Measurements from ENCODE around the gene CELF1. TPM values are rescaled to one million over a fixed set of nuclear protein-coding genes. Genes with fewer than 3 reads are reported as not detected.

Gene CELF1
- total and polyA plus RNA-seq, 2 donors (not counting 1 experiment from before 2014, with no cell fraction given), result 52.0 to 153 TPM

GRCh38 chr11:47578524-47579494 is 25.9 kb upstream of the CELF1 start, which contains the start of the genes KBTBD4 and NDUFS3:
TSS of gene KBTBD4 (minus strand) at chr11:47578970. CDS start at chr11:47578951, 19 bp downstream.
TSS of gene NDUFS3 (plus strand) at chr11:47579074. CDS start at chr11:47579092, 18 bp downstream.
- intact Hi-C loops (cut with micrococcal nuclease), result loop anchor here (1.0 to 5.0 kb wide), 8 partner anchors 14 to 331 kb away; partner anchors contain the start of genes ACP2, AGBL2, CELF1 and FNBP4
- peaks cover 32% of the 10 kb centered on the region for H3K4me1 Mint-ChIP-seq
- POLR2A ChIA-PET, result interaction anchor here (0.7 to 1.9 kb wide), 5 partner anchors 9 to 184 kb away, joined by 3 to 18 read pairs (median 6); partner anchors contain the start of gene PTPMT1

More at GRCh38 chr11:47578524-47579494, 25.9 kb upstream of the CELF1 start, which contains the start of the genes KBTBD4 and NDUFS3:
- Histone ChIP-seq H3K4me1 (ENCODE audit: control insufficient read depth in 2 of 2, insufficient read depth in 2 of 2, low read length in 2 of 2) (peaks cover 25 to 26% of the 10 kb centered on the region in 2 donors), H3K4me3 (ENCODE audit: control extremely low read depth in 1 of 5, extremely low read depth in 1 of 5, insufficient read depth in 1 of 5, low read depth in 2 of 5, low read length in 4 of 5) (peak within 1 kb of the TSS; percentile 61 to 91 (median 87)), H3K9ac (ENCODE audit: low read length) (peak within 1 kb of the TSS; percentile 81), H4K20me1 (ENCODE audit: control insufficient read depth, insufficient read depth, low read length, poor library complexity, severe bottlenecking) (peaks cover 9% of the 10 kb centered on the region), H2AFZ (ENCODE audit: insufficient read depth, low read depth, low read length, poor library complexity, severe bottlenecking) (peak within 1 kb of the TSS; percentile 90), H3K36me3 (replicated peaks in 1 of 2; ENCODE audit: control extremely low read depth in 1 of 2, control insufficient read depth in 1 of 2, extremely low read depth in 1 of 2, insufficient read depth in 2 of 2, low read length in 1 of 2) (peaks cover 0 to 52% of the 10 kb centered on the region in 2 experiments), H3K79me2 (ENCODE audit: control insufficient read depth, insufficient read depth, low read length) (peaks cover 57% of the 10 kb centered on the region), H3K9me3 (ENCODE audit: control extremely low read depth in 1 of 3, control insufficient read depth in 2 of 3, insufficient read depth in 1 of 3, low read length in 2 of 3) (no peaks in the 10 kb centered on the region), H3K4me2 (replicated peaks; ENCODE audit: low read depth, low read length, poor library complexity, severe bottlenecking) (peak within 1 kb of the TSS; percentile 85), H3K27me3 (replicated peaks in 1 of 4; ENCODE audit: control extremely low read depth in 1 of 4, control insufficient read depth in 3 of 4, insufficient read depth in 4 of 4, low read length in 3 of 4) (no peaks in the 10 kb centered on the region), H3K27ac (ENCODE audit: low read length in 2 of 2) (peak within 1 kb of the TSS; percentile 78 to 81)
- CTCF ChIA-PET, result interaction anchor here (1.9 to 2.2 kb wide), 2 partner anchors 13 to 22 kb away, joined by 5 to 7 read pairs; partner anchors contain the start of gene PTPMT1
- Mint-ChIP-seq H3K27ac (peak within 1 kb of the TSS; percentile 98), H3K4me3 (peak within 1 kb of the TSS; percentile 96), H3K9me3 (ENCODE audit: insufficient read depth) (no peaks in the 10 kb centered on the region), H3K27me3 (no peaks in the 10 kb centered on the region)
- ATAC-seq (ENCODE audit: low read depth) (peak; percentile 95), DNase-seq (peak; percentile 94)
- WGBS (ENCODE audit: insufficient coverage), result under 1% methylated on average over 64 of the region's 72 CpGs
- TF ChIP-seq EZH2 (IDR thresholded peaks at IDR 0.05; ENCODE audit: borderline replicate concordance, insufficient read depth, low read depth, low read length, poor library complexity, severe bottlenecking), result no peak
- TF ChIP-seq, protein P1, sequence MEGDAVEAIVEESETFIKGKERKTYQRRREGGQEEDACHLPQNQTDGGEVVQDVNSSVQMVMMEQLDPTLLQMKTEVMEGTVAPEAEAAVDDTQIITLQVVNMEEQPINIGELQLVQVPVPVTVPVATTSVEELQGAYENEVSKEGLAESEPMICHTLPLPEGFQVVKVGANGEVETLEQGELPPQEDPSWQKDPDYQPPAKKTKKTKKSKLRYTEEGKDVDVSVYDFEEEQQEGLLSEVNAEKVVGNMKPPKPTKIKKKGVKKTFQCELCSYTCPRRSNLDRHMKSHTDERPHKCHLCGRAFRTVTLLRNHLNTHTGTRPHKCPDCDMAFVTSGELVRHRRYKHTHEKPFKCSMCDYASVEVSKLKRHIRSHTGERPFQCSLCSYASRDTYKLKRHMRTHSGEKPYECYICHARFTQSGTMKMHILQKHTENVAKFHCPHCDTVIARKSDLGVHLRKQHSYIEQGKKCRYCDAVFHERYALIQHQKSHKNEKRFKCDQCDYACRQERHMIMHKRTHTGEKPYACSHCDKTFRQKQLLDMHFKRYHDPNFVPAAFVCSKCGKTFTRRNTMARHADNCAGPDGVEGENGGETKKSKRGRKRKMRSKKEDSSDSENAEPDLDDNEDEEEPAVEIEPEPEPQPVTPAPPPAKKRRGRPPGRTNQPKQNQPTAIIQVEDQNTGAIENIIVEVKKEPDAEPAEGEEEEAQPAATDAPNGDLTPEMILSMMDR (IDR thresholded peaks at IDR 0.05), result no peak
